Gastrocnemius medialis (tissue), 4 donors: ENCODE measurements around the gene ZDHHC22. TPM values are rescaled to one million over a fixed set of nuclear protein-coding genes. Genes with fewer than 3 reads are reported as not detected.
"Not testable (repeated sequence)": the region's sequence is repeated elsewhere in the genome, so short reads cannot be mapped to it uniquely, and the experiment has no call there.

Source experiments
- ATAC-seq, 2 donors: fragments of 150-250 bp; one replicate each; pipeline ENCODE4 v1.9.1; 2016
- DNase-seq, 2 donors: peaks; one replicate each; pipeline ENCODE4 v3.0.0-alpha.2; 2019
- H3K27ac ChIP-seq, 4 donors: fragments of 200-600 bp; sonication (generic); 1 replicate in 1 of 4; 2 replicates in 3 of 4; pipeline ENCODE4 v1.5.1; 2016 to 2018; ENCODE audit warnings: mild to moderate bottlenecking in 2 of 4, moderate library complexity in 1 of 4
- H3K27me3 ChIP-seq, 3 donors: fragments of 200-600 bp; sonication (generic) in 2 of 3; 1 replicate in 1 of 3; 2 replicates in 2 of 3; pipeline versions ENCODE4 v1.5.1 to v1.6.0; 2016 to 2019; ENCODE audit warnings: mild to moderate bottlenecking in 1 of 3, moderate library complexity in 1 of 3
- H3K36me3 ChIP-seq, 2 donors: fragments of 200-600 bp; sonication (generic) in 1 of 2; one replicate each; pipeline ENCODE4 v1.5.1; 2017 to 2018
- H3K4me1 ChIP-seq, 2 donors: fragments of 200-600 bp; sonication (generic) in 1 of 2; one replicate each; pipeline ENCODE4 v1.5.1; 2016 to 2017; ENCODE audit warnings: mild to moderate bottlenecking in 2 of 2
- H3K4me3 ChIP-seq, 4 donors: fragments of 200-600 bp; sonication (generic) in 3 of 4; 1 replicate in 1 of 4; 2 replicates in 3 of 4; pipeline ENCODE4 v1.5.1; 2016 to 2019; ENCODE audit warnings: mild to moderate bottlenecking in 2 of 4
- H3K9me3 ChIP-seq, 3 donors: fragments of 200-600 bp; sonication (generic) in 2 of 3; 1 replicate in 1 of 3; 2 replicates in 2 of 3; pipeline ENCODE4 v1.5.1; 2016 to 2019
- POLR2A ChIP-seq, 2 donors: fragments of 450-650 bp; IDR thresholded peaks; one replicate each; pipeline ENCODE4 v1.6.1; 2017; ENCODE audit warnings: antibody characterized with exemption in 2 of 2, mild to moderate bottlenecking in 2 of 2, moderate library complexity in 2 of 2
- in situ Hi-C, 4 donors: fragments of 200-750 bp; cut with MboI; loops; one replicate each; pipeline versions ENCODE4 v1.15.0 to v1.8.0; 2017; ENCODE audit warnings: low sequenced_read_pairs in 4 of 4
- intact Hi-C: fragments of 100-400 bp; cut with DNase I; formaldehyde crosslinking; loops from one replicate; pipeline ENCODE4 v1.15.1; 2023; ENCODE audit warnings: low total_unique reads
- total RNA-seq, 4 donors: library from RNA; depleted of rRNA; stranded (reverse); fragments of >200 nt; gene quantifications; one replicate each; pipeline versions ENCODE4 v1.1.0 to v1.2.3, GENCODE V29; 2016
- TF ChIP-seq, protein P1 (sequence below), 5 experiments: fragments of 450-650 bp in 3 of 5; fragments of 200-600 bp in 2 of 5; sonication (generic) in 2 of 5; IDR thresholded peaks in 4 of 5; conservative IDR thresholded peaks in 1 of 5; 1 replicate in 4 of 5; 2 replicates in 1 of 5; pipeline ENCODE4 v1.5.1; 2016 to 2019; ENCODE audit warnings: antibody characterized with exemption in 5 of 5, mild to moderate bottlenecking in 3 of 5, moderate library complexity in 3 of 5

ZDHHC22 gene
- total RNA-seq, 4 donors from 2014 or later: not detected

DNA sequence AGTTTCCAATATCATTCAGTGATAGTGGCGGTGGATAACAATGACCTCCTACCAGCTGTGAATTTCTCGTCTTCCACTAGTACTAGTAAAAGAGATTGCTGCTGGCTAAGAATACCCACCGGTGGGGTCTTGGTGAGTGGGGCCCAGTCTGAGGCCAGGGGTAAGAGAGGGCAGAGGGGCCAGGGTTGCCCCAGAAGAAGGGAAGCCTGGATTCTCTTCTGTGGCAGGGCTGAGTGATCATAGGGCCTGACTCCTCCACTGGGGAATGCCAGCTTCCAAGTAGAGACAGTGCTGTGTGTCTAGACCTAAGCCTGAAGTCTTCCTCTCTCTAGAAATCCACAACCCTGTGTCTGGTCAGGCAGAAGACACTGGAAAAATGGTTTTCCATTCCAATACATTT lies 34.3 kb upstream of the ZDHHC22 start:
- H3K9me3 ChIP-seq: no peaks in the 10 kb centered on the region
- H3K36me3 ChIP-seq: no peaks in the 10 kb centered on the region
- no peak for DNase-seq
- H3K27ac ChIP-seq: no peak overlapping the region
- intact Hi-C loops: no loop called here
- no peaks in the 10 kb centered on the region for H3K4me1 ChIP-seq
- no peak for ATAC-seq
- no peak overlapping the region for H3K4me3 ChIP-seq
- in situ Hi-C loops: no loop called here
- TF ChIP-seq, protein P1, sequence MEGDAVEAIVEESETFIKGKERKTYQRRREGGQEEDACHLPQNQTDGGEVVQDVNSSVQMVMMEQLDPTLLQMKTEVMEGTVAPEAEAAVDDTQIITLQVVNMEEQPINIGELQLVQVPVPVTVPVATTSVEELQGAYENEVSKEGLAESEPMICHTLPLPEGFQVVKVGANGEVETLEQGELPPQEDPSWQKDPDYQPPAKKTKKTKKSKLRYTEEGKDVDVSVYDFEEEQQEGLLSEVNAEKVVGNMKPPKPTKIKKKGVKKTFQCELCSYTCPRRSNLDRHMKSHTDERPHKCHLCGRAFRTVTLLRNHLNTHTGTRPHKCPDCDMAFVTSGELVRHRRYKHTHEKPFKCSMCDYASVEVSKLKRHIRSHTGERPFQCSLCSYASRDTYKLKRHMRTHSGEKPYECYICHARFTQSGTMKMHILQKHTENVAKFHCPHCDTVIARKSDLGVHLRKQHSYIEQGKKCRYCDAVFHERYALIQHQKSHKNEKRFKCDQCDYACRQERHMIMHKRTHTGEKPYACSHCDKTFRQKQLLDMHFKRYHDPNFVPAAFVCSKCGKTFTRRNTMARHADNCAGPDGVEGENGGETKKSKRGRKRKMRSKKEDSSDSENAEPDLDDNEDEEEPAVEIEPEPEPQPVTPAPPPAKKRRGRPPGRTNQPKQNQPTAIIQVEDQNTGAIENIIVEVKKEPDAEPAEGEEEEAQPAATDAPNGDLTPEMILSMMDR (IDR thresholded peaks at IDR 0.05 in 4 of 5, conservative IDR thresholded peaks at IDR 0.05 in 1 of 5): no peak
- TF ChIP-seq POLR2A (IDR thresholded peaks at IDR 0.05): no peak
- peaks cover 3 to 12% (median 8%) of the 10 kb centered on the region in 3 donors for H3K27me3 ChIP-seq

DNA sequence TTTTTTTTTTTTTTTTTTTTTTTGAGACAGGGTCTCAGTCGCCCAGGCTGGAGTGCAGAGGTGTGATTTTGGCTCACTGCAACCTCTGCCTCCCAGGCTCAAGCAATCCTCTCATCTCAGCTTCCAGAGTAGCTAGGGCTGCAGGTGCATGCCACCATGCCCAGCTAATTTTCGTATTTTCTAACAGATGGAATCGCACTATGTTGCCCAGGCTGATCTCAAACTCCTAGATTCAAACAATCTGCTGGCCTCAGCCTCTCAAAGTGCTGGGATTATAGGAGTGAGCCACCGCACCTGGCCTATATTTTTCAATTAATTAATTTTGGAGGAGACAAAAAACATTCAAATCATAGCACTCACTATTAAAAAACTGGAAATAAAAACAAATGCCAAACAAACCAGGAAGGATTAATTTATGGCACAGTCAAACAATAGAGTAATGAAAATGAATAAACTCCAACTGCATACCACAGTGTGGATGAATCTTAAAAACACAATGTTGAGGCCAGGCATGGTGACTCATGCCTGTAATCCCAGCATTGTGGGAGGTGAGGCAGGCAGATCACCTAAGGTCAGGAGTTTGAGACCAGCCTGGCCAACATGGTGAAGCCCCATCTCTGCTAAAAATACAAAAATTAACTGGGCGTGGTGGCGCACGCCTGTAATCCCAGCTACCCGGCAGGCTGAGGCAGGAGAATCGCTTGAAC lies 32.5 kb upstream of the ZDHHC22 start:
- H3K4me1 ChIP-seq, H3K36me3 ChIP-seq, H3K27ac ChIP-seq, H3K4me3 ChIP-seq, DNase-seq, intact Hi-C loops, ATAC-seq, in situ Hi-C loops, H3K9me3 ChIP-seq, H3K27me3 ChIP-seq: not testable (repeated sequence)

DNA sequence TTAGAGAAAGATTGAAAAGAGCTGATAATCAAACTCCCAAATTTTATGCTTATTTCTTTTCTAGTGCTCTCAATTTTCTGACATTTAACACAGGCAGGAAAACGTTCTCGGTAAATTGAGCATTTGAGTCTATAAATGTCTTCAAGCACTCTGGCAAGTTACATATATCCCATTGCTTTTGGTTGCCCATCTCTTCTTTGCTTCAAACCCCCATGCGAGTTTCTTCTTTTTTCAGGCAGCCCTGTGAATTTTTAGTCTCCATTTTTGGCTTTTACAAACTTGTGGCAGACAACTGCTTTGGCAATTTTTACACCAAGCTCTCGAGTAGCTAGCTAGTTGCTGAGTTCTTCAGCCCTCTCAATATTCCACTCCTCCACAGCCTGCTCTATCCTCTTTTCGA lies 31.3 kb upstream of the ZDHHC22 start:
- no peaks in the 10 kb centered on the region for H3K9me3 ChIP-seq
- DNase-seq: no peak
- intact Hi-C loops: no loop called here
- H3K36me3 ChIP-seq: no peaks in the 10 kb centered on the region
- H3K27me3 ChIP-seq: peaks cover 0 to 3% (median 0%) of the 10 kb centered on the region in 3 donors
- H3K27ac ChIP-seq: no peak overlapping the region
- no peak overlapping the region for H3K4me3 ChIP-seq
- H3K4me1 ChIP-seq: no peaks in the 10 kb centered on the region
- TF ChIP-seq, protein P1 (IDR thresholded peaks at IDR 0.05 in 4 of 5, conservative IDR thresholded peaks at IDR 0.05 in 1 of 5): no peak
- TF ChIP-seq POLR2A (IDR thresholded peaks at IDR 0.05): no peak
- no peak for ATAC-seq
- in situ Hi-C loops: no loop called here

DNA sequence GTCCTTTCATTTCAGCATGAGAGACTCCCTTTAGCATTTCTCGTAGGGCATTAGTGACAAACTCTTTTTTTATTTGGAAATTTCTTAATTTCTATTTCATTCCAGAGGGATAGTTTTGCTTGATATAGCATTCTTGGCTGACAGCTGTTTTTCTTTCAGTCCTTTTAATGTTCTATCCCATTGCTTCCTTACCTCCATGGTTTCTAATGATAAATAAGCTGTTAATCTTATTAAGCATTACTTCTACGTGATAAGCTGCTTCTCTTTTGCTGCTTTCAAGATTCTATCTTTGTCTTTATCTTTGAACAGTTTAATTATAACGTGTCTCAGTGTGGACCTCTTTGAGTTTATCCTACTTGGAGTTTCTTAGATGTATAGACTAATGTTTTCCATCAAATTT lies 28.5 kb upstream of the ZDHHC22 start:
- intact Hi-C loops: no loop called here
- H3K4me1 ChIP-seq: no peaks in the 10 kb centered on the region
- no peaks in the 10 kb centered on the region for H3K9me3 ChIP-seq
- in situ Hi-C loops: no loop called here
- TF ChIP-seq, protein P1 (IDR thresholded peaks at IDR 0.05 in 4 of 5, conservative IDR thresholded peaks at IDR 0.05 in 1 of 5): no peak
- no peak for TF ChIP-seq POLR2A (IDR thresholded peaks at IDR 0.05)
- no peaks in the 10 kb centered on the region for H3K36me3 ChIP-seq
- H3K4me3 ChIP-seq: no peak overlapping the region
- no peak for DNase-seq
- ATAC-seq: no peak
- H3K27me3 ChIP-seq: peaks cover 0 to 3% (median 0%) of the 10 kb centered on the region in 3 donors
- H3K27ac ChIP-seq: no peak overlapping the region

DNA sequence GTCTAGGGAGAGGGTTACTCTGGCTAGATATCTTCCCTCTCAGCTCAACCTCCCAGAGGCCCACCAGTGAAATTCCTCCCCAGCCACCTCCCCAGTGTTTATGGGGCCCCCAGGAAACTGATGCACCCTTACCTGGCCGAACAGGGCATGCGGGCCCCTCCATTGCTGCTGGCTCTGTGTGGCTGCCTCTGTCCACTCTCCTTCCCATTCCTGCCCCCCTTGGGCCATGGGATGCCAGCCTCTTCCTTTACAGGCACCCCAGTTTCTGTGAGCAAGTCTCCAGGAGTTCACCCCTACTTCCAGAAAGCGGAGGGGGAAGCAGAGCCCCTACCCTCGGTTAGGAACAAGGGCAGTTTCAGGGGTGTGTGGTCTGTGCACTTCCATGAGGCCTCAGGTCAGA lies 19.4 kb upstream of the ZDHHC22 start:
- Histone ChIP-seq H3K27ac (no peak overlapping the region), H3K4me1 (peaks cover 4 to 8% of the 10 kb centered on the region in 2 donors), H3K9me3 (no peaks in the 10 kb centered on the region), H3K27me3 (no peaks in the 10 kb centered on the region), H3K4me3 (no peak overlapping the region), H3K36me3 (no peaks in the 10 kb centered on the region)
- ATAC-seq (no peak), DNase-seq (no peak)
- intact Hi-C loops: no loop called here
- in situ Hi-C loops: no loop called here
- no peak for TF ChIP-seq POLR2A (IDR thresholded peaks at IDR 0.05)

DNA sequence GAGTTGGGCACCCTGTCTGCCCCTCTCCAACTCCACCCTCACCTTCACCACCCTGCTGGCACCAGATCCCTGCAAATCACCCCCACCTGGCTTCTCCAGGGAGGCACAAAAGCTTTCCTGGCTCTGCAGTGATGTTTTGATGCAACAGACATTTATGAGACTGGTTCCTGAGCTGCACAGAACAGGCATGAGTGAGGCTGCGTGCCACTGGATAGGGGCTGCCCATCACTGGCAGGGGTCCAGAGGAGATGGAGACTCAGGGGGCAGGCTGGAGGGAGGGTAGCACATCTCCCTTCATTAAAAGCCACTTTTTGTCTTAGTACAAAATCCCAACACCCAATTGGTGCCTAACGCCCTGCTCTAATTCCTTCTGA lies 17.3 kb upstream of the ZDHHC22 start:
- ATAC-seq (no peak), DNase-seq (no peak)
- no peaks in the 10 kb centered on the region for H3K9me3 ChIP-seq
- in situ Hi-C loops (no loop called here), intact Hi-C loops (no loop called here)
- peak overlapping the region in 1 of 4 donors; percentile 40 for H3K27ac ChIP-seq
- H3K4me3 ChIP-seq: no peak overlapping the region
- H3K27me3 ChIP-seq: peaks cover 0 to under 1% (median 0%) of the 10 kb centered on the region in 3 donors
- no peaks in the 10 kb centered on the region for H3K36me3 ChIP-seq
- TF ChIP-seq, protein P1 (IDR thresholded peaks at IDR 0.05 in 4 of 5, conservative IDR thresholded peaks at IDR 0.05 in 1 of 5): no peak
- TF ChIP-seq POLR2A (IDR thresholded peaks at IDR 0.05): no peak
- H3K4me1 ChIP-seq: peaks cover 8 to 9% of the 10 kb centered on the region in 2 donors
